Loucy (cell line): ENCODE results near the gene PODNL1.

Experiments used
- EZH2phosphoT487 ChIP-seq: fragments of 200-600 bp; IDR thresholded peaks from 2 replicates; pipeline ENCODE4 v1.6.1; 2018; ENCODE audit warnings: antibody characterized with exemption, mild to moderate bottlenecking, moderate library complexity, borderline replicate concordance
- TF ChIP-seq, protein P1 (sequence below): fragments of 200-600 bp; sonication (generic); conservative IDR thresholded peaks from 2 replicates; pipeline ENCODE4 v1.5.1; 2014; ENCODE audit warnings: mild to moderate bottlenecking, antibody characterized with exemption, low read length

DNA sequence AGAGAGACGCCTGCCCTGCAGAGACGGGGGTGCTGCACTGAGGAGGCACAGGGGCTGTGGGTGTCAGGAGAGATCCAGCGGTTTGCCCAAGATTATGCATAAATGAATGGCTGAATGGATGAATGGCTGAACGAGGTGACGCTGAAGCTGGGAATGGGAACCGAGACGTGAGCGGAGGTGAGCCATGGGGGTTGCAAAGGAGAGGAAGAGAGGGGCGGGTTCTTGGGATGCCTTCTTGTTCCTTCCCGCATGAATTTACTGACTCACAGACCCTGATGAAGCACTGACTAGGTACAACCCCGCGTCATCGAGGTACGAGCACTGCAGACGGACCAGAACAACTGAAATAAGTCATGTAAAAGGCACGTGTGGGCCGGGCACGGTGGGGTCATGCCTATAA lies 30.8 kb upstream of the PODNL1 start:
- TF ChIP-seq, protein P1, sequence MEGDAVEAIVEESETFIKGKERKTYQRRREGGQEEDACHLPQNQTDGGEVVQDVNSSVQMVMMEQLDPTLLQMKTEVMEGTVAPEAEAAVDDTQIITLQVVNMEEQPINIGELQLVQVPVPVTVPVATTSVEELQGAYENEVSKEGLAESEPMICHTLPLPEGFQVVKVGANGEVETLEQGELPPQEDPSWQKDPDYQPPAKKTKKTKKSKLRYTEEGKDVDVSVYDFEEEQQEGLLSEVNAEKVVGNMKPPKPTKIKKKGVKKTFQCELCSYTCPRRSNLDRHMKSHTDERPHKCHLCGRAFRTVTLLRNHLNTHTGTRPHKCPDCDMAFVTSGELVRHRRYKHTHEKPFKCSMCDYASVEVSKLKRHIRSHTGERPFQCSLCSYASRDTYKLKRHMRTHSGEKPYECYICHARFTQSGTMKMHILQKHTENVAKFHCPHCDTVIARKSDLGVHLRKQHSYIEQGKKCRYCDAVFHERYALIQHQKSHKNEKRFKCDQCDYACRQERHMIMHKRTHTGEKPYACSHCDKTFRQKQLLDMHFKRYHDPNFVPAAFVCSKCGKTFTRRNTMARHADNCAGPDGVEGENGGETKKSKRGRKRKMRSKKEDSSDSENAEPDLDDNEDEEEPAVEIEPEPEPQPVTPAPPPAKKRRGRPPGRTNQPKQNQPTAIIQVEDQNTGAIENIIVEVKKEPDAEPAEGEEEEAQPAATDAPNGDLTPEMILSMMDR, result no peak
- no peak for TF ChIP-seq EZH2phosphoT487
